SK-N-SH (cell line): Measurements from ENCODE around the gene PRRX2. TPM values are rescaled to one million over a fixed set of nuclear protein-coding genes. Genes with fewer than 3 reads are reported as not detected.

Experiments
- CTCF ChIA-PET: fragments of 300-600, 350-600 bp; formaldehyde crosslinking; extraction: SDS; loops from one replicate; lab custom pipeline; 2021; lab: Yijun Ruan, JAX
- POLR2A ChIA-PET: fragments of 350-600 bp; sonication (Branson Sonifier 250); formaldehyde crosslinking; extraction: SDS; loops from one replicate; lab custom pipeline; 2020; ENCODE audit warnings: antibody characterized with exemption, inconsistent platforms; lab: Yijun Ruan, JAX
- DNase-seq: peaks from one replicate; pipeline ENCODE4 v3.0.0; 2012
- H2AFZ ChIP-seq: fragments of 200-600 bp; sonication (generic); 2 replicates; pipeline ENCODE4 v1.8.1; 2016; ENCODE audit warnings: antibody characterized with exemption, mild to moderate bottlenecking, low read depth
- H3F3A ChIP-seq: fragments of 200-600 bp; sonication (generic); replicated peaks from 2 replicates; pipeline ENCODE3; 2016; ENCODE audit warnings: antibody characterized with exemption, mild to moderate bottlenecking; ENCODE audit not compliant: insufficient read depth
- H3K27ac ChIP-seq, 2 experiments: fragments of 200-500 bp in 1 of 2; fragments of 200-600 bp in 1 of 2; sonication (Bioruptor generic) in 1 of 2; sonication (generic), shearing (Covaris generic) in 1 of 2; 2 replicates each; pipeline versions ENCODE4 v1.5.1 to v1.6.1; 2014 to 2016; ENCODE audit warnings: low read depth in 2 of 2, inconsistent platforms in 1 of 2, low read length in 1 of 2, mild to moderate bottlenecking in 1 of 2, mixed read lengths in 1 of 2
- H3K27me3 ChIP-seq: fragments of 200-600 bp; sonication (generic), shearing (Covaris generic); 2 replicates; pipeline ENCODE4 v1.6.1; 2016; ENCODE audit warnings: mixed run types; ENCODE audit not compliant: insufficient read depth
- H3K36me3 ChIP-seq, 2 experiments: fragments of 200-500 bp in 1 of 2; fragments of 200-600 bp in 1 of 2; sonication (Bioruptor generic) in 1 of 2; sonication (generic) in 1 of 2; replicated peaks in 1 of 2; 2 replicates each; pipeline versions ENCODE3 to v1.5.1; 2014 to 2016; ENCODE audit warnings: low read length in 1 of 2, mild to moderate bottlenecking in 1 of 2; ENCODE audit not compliant: insufficient read depth in 2 of 2, control insufficient read depth in 1 of 2
- H3K4me1 ChIP-seq, 2 experiments: fragments of 200-500 bp in 1 of 2; fragments of 200-600 bp in 1 of 2; sonication (Bioruptor generic) in 1 of 2; sonication (generic), shearing (Covaris generic) in 1 of 2; 2 replicates each; pipeline versions ENCODE4 v1.5.1 to v1.6.1; 2014 to 2016; ENCODE audit warnings: low read depth in 1 of 2, low read length in 1 of 2, mixed run types in 1 of 2; ENCODE audit not compliant: insufficient read depth in 2 of 2, control insufficient read depth in 1 of 2
- H3K4me2 ChIP-seq: fragments of 200-600 bp; sonication (generic), shearing (Covaris generic); 2 replicates; pipeline ENCODE4 v1.6.1; 2017; ENCODE audit warnings: mixed run types
- H3K4me3 ChIP-seq, 2 experiments: fragments of 200-500 bp in 1 of 2; fragments of 200-600 bp in 1 of 2; sonication (Bioruptor generic) in 1 of 2; sonication (generic), shearing (Covaris generic) in 1 of 2; 2 replicates each; pipeline versions ENCODE4 v1.5.1 to v1.8.1; 2014 to 2016; ENCODE audit warnings: low read depth in 2 of 2, inconsistent platforms in 1 of 2, low read length in 1 of 2, mild to moderate bottlenecking in 1 of 2, mixed read lengths in 1 of 2, moderate library complexity in 1 of 2
- H3K79me2 ChIP-seq: fragments of 200-600 bp; sonication (generic); 2 replicates; pipeline ENCODE4 v1.8.1; 2017; ENCODE audit warnings: mild to moderate bottlenecking; ENCODE audit not compliant: insufficient read depth
- H3K9ac ChIP-seq: fragments of 200-600 bp; sonication (generic); 2 replicates; pipeline ENCODE4 v1.6.1; 2017; ENCODE audit warnings: mixed run types
- H3K9me2 ChIP-seq: fragments of 200-600 bp; sonication (generic); 2 replicates; pipeline ENCODE4 v1.6.1; 2017; ENCODE audit warnings: mixed run types
- H3K9me3 ChIP-seq: fragments of 200-600 bp; sonication (generic); 2 replicates; pipeline ENCODE4 v1.6.1; 2017; ENCODE audit warnings: mixed run types, mild to moderate bottlenecking, moderate library complexity
- H4K20me1 ChIP-seq: fragments of 200-600 bp; sonication (generic); 2 replicates; pipeline ENCODE4 v1.6.1; 2017; ENCODE audit warnings: mild to moderate bottlenecking, mixed run types; ENCODE audit not compliant: insufficient read depth
- FOXJ3 ChIP-seq: sonication (generic); formaldehyde crosslinking; IDR thresholded peaks from 2 replicates; pipeline ENCODE4 v1.5.1; 2020; ENCODE audit warnings: mild to moderate bottlenecking, missing genetic modification reagents
- GATA2 ChIP-seq: sonication (generic); formaldehyde crosslinking; IDR thresholded peaks from 2 replicates; pipeline ENCODE4 v1.5.0; 2020; ENCODE audit warnings: mild to moderate bottlenecking, missing genetic modification reagents
- IRF3 ChIP-seq: fragments of 150-350 bp; IDR thresholded peaks from 2 replicates; pipeline ENCODE4 v1.6.1; 2016; ENCODE audit warnings: mild to moderate bottlenecking, low read depth, low read length
- MAX ChIP-seq: IDR thresholded peaks from 2 replicates; pipeline ENCODE4 v1.4.0; 2012; ENCODE audit warnings: low read depth
- MXI1 ChIP-seq: IDR thresholded peaks from 2 replicates; pipeline ENCODE4 v1.6.1; 2012; ENCODE audit warnings: mild to moderate bottlenecking, low read depth, low read length, improper control_type of control experiment
- PBX3 ChIP-seq: IDR thresholded peaks from 2 replicates; pipeline ENCODE4; 2012
- REST ChIP-seq: IDR thresholded peaks from 2 replicates; pipeline ENCODE4 v1.6.1; 2012; ENCODE audit warnings: mild to moderate bottlenecking, low read depth, low read length, moderate library complexity
- SMC3 ChIP-seq: IDR thresholded peaks from 2 replicates; pipeline ENCODE4 v1.6.1; 2012; ENCODE audit warnings: low read depth, low read length, improper control_type of control experiment
- WGBS: methylation state at CpG from one replicate; pipeline ENCODE4 v1.1.6; 2017; ENCODE audit warnings: low lambda C conversion rate; 5-methylcytosine and 5-hydroxymethylcytosine counted together
- polyA plus RNA-seq, 3 experiments: library from polyadenylated mRNA; depleted of rRNA; stranded (reverse); fragments of >200 nt; gene quantifications; 2 replicates each; pipeline ENCODE4 v1.2.3, GENCODE V29; 2012

The PRRX2 gene
- polyA plus RNA-seq, 1 of the 3 experiments (the other 2 are of a cell fraction), result 0.84 TPM

- TF ChIP-seq FOXJ3 (CRISPR knock-in tag) (no peak), SMC3 (no peak)
Measured at GRCh38 chr9:129633207-129633606, 32.2 kb upstream of the PRRX2 start (continued).

GRCh38 chr9:129633848-129634247 is 31.6 kb upstream of the PRRX2 start:
- no peaks in the 10 kb centered on the region for H3K27me3 ChIP-seq
- H4K20me1 ChIP-seq, result peaks cover 63% of the 10 kb centered on the region
- peaks cover 3% of the 10 kb centered on the region for H3F3A ChIP-seq
- no peaks in the 10 kb centered on the region for H3K9me3 ChIP-seq
- H3K36me3 ChIP-seq, result peaks cover 21 to 52% of the 10 kb centered on the region in 2 experiments
- no peaks in the 10 kb centered on the region for H3K9me2 ChIP-seq
- H3K79me2 ChIP-seq, result peaks cover 77% of the 10 kb centered on the region
- DNase-seq, result no peak
- no peak overlapping the region for H2AFZ ChIP-seq
- H3K4me1 ChIP-seq, result peaks cover 5 to 22% of the 10 kb centered on the region in 2 experiments; a peak in 3 of 4 replicates
- H3K9ac ChIP-seq, result no peak overlapping the region
- no peak overlapping the region for H3K4me2 ChIP-seq
- no peak overlapping the region for H3K27ac ChIP-seq
- WGBS, result 96% methylated on average over 4 of the region's 13 CpGs
- no peak overlapping the region for H3K4me3 ChIP-seq
- TF ChIP-seq MXI1 (no peak), PBX3 (no peak), GATA2 (CRISPR knock-in tag) (no peak), IRF3 (no peak), MAX (no peak), REST (no peak)
- ChIA-PET POLR2A (no interaction called here), CTCF (interaction anchor here (0.8 to 3.0 kb wide), 5 partner anchors 9 to 502 kb away, joined by 3 to 11 read pairs (median 5); no protein-coding TSS in a partner anchor)
